ENCODE measurements around the gene PRDM11. TPM values are rescaled to one million over a fixed set of nuclear protein-coding genes. Genes with fewer than 3 reads are reported as not detected.
"Not testable (repeated sequence)": the region's sequence is repeated elsewhere in the genome, so short reads cannot be mapped to it uniquely, and the experiment has no call there.

PRDM11 gene
- polyA plus RNA-seq, 6 donors from 2014 or later = 0.75 to 3.6 (median 1.6) TPM

DNA sequence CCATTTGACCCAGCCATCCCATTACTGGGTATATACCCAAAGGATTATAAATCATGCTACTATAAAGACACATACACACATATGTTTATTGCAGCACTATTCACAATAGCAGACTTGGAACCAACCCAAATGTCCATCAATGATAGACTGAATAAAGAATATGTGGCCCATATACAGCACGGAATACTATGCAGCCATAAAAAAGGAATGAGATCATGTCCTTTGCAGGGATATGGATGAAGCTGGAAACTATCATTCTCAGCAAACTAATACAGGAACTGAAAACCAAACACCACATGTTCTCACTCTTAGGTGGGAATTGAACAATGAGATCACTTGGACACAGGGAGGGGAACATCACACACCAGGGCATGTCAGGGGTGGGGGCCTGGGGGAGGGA is 102.9 kb downstream of the PRDM11 start:
- DNase-seq; H3K4me3 Mint-ChIP-seq; H3K4me1 Mint-ChIP-seq; H3K36me3 Mint-ChIP-seq; ATAC-seq (ENCODE audit: low read depth in 2 of 2); H3K27ac Mint-ChIP-seq; H3K9me3 Mint-ChIP-seq: not testable (repeated sequence)
- peaks cover 13 to 29% (median 23%) of the 10 kb centered on the region in 3 donors for H3K27me3 Mint-ChIP-seq

DNA sequence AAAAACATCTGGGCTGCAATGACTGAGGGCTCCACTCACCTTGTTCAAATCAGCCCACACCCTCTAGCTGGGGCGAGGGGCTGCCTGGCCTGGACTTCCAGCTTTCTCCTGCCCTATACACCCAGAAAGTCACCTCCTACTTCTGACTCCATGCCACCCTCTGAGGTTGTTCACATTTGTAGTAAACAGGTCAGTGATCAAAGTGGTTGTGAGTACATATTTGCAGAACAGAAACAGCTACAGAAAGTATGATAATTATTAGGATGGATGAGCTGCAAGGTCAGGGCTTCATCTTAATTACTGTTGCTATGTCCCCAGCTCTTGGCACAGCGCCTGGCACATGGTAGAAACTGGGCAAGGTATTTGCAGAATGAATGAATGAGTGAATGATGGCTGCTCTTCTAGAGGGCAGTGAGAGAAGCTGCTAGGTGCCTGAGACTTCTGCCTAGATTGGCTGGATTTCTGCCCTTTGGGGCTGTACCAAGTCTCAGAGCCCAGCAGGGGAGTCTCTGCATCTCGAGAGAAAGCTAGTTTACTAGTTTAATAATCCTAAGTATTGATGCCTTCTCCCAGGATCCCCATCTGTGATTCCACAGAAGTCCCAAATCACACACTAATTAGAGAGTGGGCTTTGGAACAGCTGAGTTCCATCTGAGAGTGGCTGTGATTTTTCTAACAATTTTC is 103.7 kb downstream of the PRDM11 start:
- H3K36me3 Mint-ChIP-seq = no peaks in the 10 kb centered on the region
- H3K9me3 Mint-ChIP-seq = no peaks in the 10 kb centered on the region
- H3K27ac Mint-ChIP-seq = no peak overlapping the region
- ATAC-seq (ENCODE audit: low read depth in 2 of 2) (no peak), DNase-seq (no peak)
- H3K4me1 Mint-ChIP-seq = no peaks in the 10 kb centered on the region
- peaks cover 13 to 31% (median 28%) of the 10 kb centered on the region in 3 donors for H3K27me3 Mint-ChIP-seq
- no peak overlapping the region for H3K4me3 Mint-ChIP-seq

DNA sequence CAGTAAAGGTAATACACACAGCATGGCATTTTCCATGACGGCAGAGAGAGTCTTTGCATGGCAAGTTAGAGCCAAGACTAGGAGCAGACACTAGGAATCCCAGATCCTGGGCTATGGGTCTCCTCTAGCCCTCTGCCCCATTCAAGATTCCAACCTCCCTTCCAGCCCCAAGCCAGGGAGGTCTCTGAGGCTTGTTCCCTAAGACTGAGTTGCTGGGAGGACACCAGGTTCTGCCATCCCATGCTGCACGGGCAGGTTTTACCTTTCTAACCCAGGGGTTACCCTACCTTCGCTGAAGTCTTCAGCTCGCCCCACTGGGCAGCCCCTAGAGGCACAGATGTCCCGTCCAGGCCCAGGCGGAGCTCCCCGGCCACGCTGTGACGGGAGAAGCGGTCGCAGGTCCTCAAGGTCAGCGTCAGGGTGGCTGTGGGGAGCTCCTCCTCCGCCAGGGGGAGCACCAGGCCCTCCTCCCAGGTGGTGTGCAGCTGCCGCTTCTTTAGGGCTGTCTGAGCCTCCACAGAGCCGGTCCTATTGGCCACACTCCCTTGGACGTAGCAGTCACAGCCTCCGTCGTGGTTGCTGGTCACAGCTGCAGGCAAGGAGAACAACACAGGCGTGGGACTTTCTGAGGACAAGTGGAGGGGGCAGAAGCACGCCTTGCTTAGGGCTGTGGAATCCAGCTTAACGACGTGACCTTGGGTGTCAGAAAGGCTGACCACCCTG is 105.9 kb downstream of the PRDM11 start:
- no peaks in the 10 kb centered on the region for H3K4me1 Mint-ChIP-seq
- H3K4me3 Mint-ChIP-seq = no peak overlapping the region
- H3K36me3 Mint-ChIP-seq = no peaks in the 10 kb centered on the region
- peaks cover 22 to 39% (median 36%) of the 10 kb centered on the region in 3 donors for H3K27me3 Mint-ChIP-seq
- peak; percentile 19 for DNase-seq
- H3K27ac Mint-ChIP-seq = no peak overlapping the region
- no peaks in the 10 kb centered on the region for H3K9me3 Mint-ChIP-seq
- peak; percentile 27 to 32 for ATAC-seq (ENCODE audit: low read depth in 2 of 2)

DNA sequence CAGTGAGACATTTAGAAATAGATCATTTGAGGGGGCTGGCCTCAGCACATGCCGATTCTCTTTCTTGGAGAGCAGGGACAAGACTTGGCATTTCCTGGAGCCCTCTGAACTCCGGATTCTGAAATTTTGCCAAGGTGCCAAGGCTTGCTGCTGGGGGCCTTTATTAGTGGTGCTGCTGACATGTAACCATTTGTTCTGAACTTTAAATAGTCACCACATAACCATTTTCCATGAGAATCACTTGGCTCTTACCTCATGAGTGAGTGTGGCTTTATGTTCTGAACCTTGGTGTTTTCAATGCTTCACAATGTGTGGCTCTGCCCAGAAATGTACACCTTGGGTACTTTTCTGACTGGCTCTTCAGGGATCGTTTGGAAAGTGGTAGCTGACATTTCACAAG is 106.4 kb downstream of the PRDM11 start:
- H3K27me3 Mint-ChIP-seq = peaks cover 25 to 36% (median 34%) of the 10 kb centered on the region in 3 donors

DNA sequence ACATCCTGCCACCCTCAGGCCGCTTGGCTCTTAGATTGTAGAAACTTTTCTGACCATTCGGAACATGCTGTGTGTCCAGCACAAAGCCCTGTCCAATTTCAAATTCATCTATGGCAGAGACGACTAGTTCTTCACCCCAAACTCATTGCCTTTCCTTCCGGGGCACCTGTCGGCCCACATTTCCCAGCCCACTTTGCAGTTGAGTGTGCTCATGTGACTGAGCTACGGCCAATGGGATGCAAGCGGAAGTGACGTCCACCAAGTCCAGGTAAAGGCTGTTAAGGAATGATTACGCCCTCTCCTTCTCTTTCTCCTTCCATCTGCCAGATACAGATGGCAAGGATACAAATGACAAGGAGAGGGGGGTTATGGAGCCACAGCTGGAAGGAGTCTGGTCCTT is 107.2 kb downstream of the PRDM11 start:
- Mint-ChIP-seq H3K4me3 (no peak overlapping the region), H3K36me3 (no peaks in the 10 kb centered on the region), H3K9me3 (no peaks in the 10 kb centered on the region), H3K27ac (no peak overlapping the region), H3K27me3 (peaks cover 29 to 43% (median 40%) of the 10 kb centered on the region in 3 donors), H3K4me1 (no peaks in the 10 kb centered on the region)
- DNase-seq (no peak), ATAC-seq (ENCODE audit: low read depth in 2 of 2) (no peak)

More for the DNA sequence above, 106.4 kb downstream of the PRDM11 start:
- Mint-ChIP-seq H3K4me1 (no peaks in the 10 kb centered on the region), H3K4me3 (no peak overlapping the region), H3K9me3 (no peaks in the 10 kb centered on the region), H3K27ac (no peak overlapping the region), H3K36me3 (no peaks in the 10 kb centered on the region)
- ATAC-seq (ENCODE audit: low read depth in 2 of 2) = no peak
- no peak for DNase-seq

DNA sequence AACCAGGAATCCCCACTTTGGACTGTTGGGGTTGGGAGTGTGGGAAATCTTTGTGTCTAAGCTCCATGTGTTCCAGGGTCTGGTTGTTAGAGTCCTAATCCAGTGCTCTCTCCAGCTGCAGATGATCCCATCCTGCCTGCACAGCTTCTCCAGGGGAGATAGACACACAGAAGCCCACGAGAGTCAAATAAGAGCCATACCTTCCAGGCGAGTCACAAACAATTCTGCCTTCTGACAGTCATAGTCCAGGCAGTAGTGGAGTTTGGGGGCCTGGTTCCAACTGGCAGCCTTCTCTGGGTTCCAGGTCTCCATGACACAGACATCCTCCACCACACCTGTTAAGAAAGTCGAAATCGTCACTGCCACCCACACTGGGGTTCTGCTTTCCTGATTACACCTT is 107.6 kb downstream of the PRDM11 start:
- Mint-ChIP-seq H3K4me1 (no peaks in the 10 kb centered on the region), H3K9me3 (no peaks in the 10 kb centered on the region), H3K4me3 (no peak overlapping the region)

DNA sequence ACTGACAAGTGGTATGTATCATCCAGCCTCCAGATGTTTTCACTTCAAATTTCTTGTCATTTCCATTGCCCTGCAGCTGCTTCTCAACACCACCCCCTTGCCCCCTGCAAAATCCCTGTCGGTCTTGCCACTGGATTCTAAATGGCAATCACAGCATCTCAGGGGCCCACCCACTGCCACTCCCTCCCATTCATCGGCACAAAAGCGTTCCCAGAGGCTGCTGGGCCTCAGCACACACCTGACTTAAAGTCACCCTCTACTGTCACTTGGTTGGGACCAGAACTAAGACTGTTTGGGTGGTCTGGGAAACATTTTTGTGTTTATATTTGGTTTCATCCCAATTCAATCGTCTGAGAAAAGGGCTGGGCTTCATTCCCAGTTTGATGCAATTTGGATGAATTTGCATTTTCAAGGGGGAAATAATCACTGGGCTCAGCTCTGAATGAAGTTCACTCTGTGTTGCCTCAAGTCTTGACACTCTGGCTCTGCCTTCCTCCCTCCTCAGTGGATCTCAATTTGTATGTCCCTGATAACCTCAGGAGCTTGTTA is 112.6 kb downstream of the PRDM11 start:
- Mint-ChIP-seq H3K4me1 (no peaks in the 10 kb centered on the region), H3K9me3 (no peaks in the 10 kb centered on the region), H3K4me3 (no peak overlapping the region), H3K27ac (no peak overlapping the region), H3K27me3 (peaks cover 37 to 72% (median 71%) of the 10 kb centered on the region in 3 donors), H3K36me3 (no peaks in the 10 kb centered on the region)
- DNase-seq = no peak
- ATAC-seq (ENCODE audit: low read depth in 2 of 2) = no peak

More for the DNA sequence above, 107.6 kb downstream of the PRDM11 start:
- DNase-seq (no peak), ATAC-seq (ENCODE audit: low read depth in 2 of 2) (no peak)
- no peaks in the 10 kb centered on the region for H3K36me3 Mint-ChIP-seq
- H3K27me3 Mint-ChIP-seq = peaks cover 32 to 47% (median 45%) of the 10 kb centered on the region in 3 donors
- no peak overlapping the region for H3K27ac Mint-ChIP-seq

DNA sequence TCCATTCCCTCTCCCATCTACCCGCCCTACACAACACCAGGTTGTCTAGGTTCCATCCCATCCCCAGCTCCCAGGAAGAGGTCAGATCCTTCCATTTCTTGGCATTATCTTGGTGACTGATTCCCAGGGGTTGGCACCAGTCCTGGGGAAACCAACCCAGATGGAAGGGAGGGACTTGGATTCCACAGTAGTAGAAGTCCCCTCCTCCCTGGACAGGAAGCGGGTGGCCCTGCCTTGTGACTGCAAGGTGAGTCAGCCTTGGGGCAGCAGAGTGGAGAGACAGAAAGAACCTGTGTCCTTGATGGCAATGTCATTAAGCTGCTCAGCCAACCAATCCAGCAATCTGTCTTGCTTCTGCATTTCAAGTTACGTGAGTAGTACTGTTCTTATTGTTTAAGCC is 113.2 kb downstream of the PRDM11 start:
- Mint-ChIP-seq H3K27ac (no peak overlapping the region), H3K4me1 (no peaks in the 10 kb centered on the region), H3K27me3 (peaks cover 42 to 77% (median 71%) of the 10 kb centered on the region in 3 donors), H3K9me3 (no peaks in the 10 kb centered on the region), H3K36me3 (no peaks in the 10 kb centered on the region), H3K4me3 (peak overlapping the region in 1 of 8 donors; percentile 7)
- DNase-seq (no peak), ATAC-seq (ENCODE audit: low read depth in 2 of 2) (no peak)

DNA sequence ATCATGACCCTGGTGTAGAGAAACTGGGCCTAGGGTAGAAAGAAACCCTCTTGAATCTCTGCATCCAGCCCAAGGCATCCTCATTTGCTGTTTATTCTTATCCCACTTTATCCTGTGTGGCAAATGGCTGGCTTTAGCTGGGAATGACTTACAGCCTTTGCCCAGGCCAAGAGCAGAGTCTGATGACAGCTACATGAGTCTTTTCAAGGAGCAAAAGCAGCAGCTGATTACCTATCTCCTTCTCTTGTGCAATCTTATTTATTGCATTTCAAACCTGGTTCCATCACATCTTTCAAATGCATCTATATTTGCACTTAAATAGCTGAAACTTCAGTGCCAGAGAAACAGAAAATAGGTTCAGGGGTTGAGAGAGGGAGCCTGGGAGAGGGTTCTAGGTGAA is 113.6 kb downstream of the PRDM11 start:
- no peaks in the 10 kb centered on the region for H3K36me3 Mint-ChIP-seq
- ATAC-seq (ENCODE audit: low read depth in 2 of 2) (no peak), DNase-seq (no peak)
- H3K27me3 Mint-ChIP-seq = peaks cover 47 to 81% (median 72%) of the 10 kb centered on the region in 3 donors
- no peak overlapping the region for H3K27ac Mint-ChIP-seq
- H3K4me3 Mint-ChIP-seq = no peak overlapping the region
- no peaks in the 10 kb centered on the region for H3K9me3 Mint-ChIP-seq
- H3K4me1 Mint-ChIP-seq = no peaks in the 10 kb centered on the region

DNA sequence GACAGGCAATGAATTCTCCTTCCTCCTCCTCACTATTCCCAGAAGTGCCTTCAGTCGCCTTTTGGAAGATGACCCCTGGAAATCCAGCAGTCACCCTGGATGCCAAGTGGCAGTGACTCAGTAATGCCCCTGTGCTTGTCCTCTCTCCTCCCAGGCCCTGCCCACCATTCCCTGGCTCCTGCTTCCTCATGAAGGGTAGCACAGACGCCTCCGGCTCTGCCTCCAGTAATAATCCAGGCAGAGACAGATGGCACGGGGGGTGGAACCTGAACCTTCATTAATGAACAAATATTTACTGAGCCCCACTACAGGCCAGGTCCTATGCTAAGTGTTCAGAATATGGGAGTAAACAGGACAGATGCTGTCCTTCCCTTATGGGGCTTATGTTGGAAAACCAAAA is 116.5 kb downstream of the PRDM11 start:
- H3K9me3 Mint-ChIP-seq = no peaks in the 10 kb centered on the region
- no peak overlapping the region for H3K27ac Mint-ChIP-seq
- H3K36me3 Mint-ChIP-seq = no peaks in the 10 kb centered on the region
- no peak overlapping the region for H3K4me3 Mint-ChIP-seq
- peaks cover 45 to 75% (median 74%) of the 10 kb centered on the region in 3 donors for H3K27me3 Mint-ChIP-seq
- ATAC-seq (ENCODE audit: low read depth in 2 of 2) (no peak), DNase-seq (no peak)
- H3K4me1 Mint-ChIP-seq = peaks cover 0 to 2% (median 0%) of the 10 kb centered on the region in 3 donors

DNA sequence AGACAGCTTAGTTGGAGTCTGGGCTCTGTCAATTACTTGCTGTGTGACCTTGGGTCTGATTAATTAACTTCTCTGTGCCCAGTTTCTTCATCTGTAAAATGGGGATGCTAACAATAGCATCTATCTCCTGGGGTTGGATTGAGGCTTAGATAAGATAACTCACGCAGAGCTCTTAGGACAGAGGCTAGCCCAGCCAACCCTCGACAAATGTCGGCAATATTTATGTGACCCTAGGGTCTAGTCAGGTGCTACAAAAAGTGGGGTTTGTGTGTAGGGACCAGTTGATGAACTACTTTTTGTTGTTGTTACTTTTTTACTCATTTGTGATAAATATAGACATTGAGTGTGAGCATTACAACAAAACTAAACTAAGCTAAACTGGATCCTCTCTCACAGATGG is 117.3 kb downstream of the PRDM11 start:
- no peaks in the 10 kb centered on the region for H3K36me3 Mint-ChIP-seq
- H3K27me3 Mint-ChIP-seq = peaks cover 42 to 74% (median 72%) of the 10 kb centered on the region in 3 donors
- no peak overlapping the region for H3K27ac Mint-ChIP-seq
- DNase-seq (no peak), ATAC-seq (ENCODE audit: low read depth in 2 of 2) (no peak)
- no peak overlapping the region for H3K4me3 Mint-ChIP-seq
- no peaks in the 10 kb centered on the region for H3K9me3 Mint-ChIP-seq
- H3K4me1 Mint-ChIP-seq = peaks cover 0 to 2% (median 0%) of the 10 kb centered on the region in 3 donors

DNA sequence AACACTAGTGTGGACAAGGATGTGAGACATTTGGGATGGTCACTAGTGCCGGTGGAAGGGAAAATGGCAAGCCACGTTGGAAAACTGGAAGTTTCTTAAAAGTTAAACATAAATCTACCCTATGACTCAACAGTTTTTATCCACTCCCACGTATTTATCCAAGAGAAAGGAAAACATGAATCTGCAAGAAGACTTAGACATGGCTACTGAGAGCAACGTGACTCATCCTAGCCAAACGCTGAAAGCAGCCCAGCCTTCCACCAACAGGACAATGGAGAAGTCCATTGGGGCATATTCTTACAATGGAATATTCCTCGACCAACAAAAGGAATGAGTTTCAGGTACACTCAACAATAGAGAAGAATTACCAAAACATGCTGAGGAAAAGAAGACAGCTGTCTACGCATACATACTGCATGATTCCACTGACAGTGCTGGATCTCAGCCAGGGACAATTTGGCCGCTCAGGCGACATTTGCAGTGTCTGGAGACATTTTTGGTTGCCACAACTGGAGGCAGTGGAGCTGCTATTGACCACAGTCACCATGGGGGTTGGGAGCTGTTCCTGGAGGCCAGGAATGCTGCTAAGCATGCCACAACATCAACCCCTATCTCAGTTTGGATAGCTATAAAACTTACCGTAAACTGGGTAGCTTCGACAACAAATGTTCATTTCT is 118.5 kb downstream of the PRDM11 start:
- Mint-ChIP-seq H3K27me3 (peaks cover 44 to 73% (median 68%) of the 10 kb centered on the region in 3 donors), H3K4me1 (peaks cover 0 to 2% (median 0%) of the 10 kb centered on the region in 3 donors), H3K36me3 (no peaks in the 10 kb centered on the region)

DNA sequence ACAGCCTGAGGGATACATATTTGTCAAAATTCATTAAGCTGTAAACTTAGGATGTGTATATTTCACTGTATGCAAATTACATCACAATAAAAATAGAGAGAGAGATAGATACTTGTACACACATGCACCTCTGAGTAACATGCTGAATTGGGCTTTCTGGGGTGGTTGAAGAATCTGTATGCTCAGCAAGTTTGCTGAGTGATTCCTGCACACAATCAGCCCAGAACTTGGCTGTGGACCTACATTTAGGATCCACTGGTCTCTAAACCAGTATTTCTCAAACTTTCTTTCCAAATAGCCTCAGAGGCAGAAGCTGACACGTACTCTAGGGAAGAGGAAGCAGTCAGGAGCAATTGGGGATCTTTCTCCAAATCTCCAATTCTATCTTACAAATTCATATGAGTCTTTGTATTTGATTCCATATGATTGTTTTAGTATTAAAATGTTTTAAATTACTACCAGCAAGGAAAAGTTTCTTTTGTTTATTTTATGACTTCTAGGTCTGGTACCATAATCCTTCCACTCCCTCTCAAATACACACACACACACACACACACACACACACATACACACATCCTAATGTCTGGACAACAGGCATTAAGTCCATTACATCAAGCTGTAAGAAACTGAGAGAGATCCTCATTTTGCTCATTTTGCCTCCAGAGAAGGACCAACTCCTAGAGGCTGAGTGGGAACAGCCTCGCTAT is 119.7 kb downstream of the PRDM11 start:
- H3K27me3 Mint-ChIP-seq = peaks cover 51 to 71% (median 64%) of the 10 kb centered on the region in 3 donors
- DNase-seq (no peak), ATAC-seq (ENCODE audit: low read depth in 2 of 2) (no peak)
- peaks cover 0 to 2% (median 0%) of the 10 kb centered on the region in 3 donors for H3K4me1 Mint-ChIP-seq
- H3K36me3 Mint-ChIP-seq = peaks cover 1 to 2% of the 10 kb centered on the region in 2 donors
- no peak overlapping the region for H3K27ac Mint-ChIP-seq
- H3K4me3 Mint-ChIP-seq = no peak overlapping the region
- peaks cover 0 to 4% (median under 1%) of the 10 kb centered on the region in 7 donors for H3K9me3 Mint-ChIP-seq

More for the DNA sequence above, 118.5 kb downstream of the PRDM11 start:
- Mint-ChIP-seq H3K9me3 (no peaks in the 10 kb centered on the region), H3K27ac (no peak overlapping the region), H3K4me3 (no peak overlapping the region)
- ATAC-seq (ENCODE audit: low read depth in 2 of 2) (no peak), DNase-seq (no peak)

Measured in naive B cell (primary cell).